ENCODE measurements around the gene ASPRV1. TPM values are rescaled to one million over a fixed set of nuclear protein-coding genes. Genes with fewer than 3 reads are reported as not detected.

Gene ASPRV1
- total and polyA plus RNA-seq, 2 donors (not counting 3 experiments of a cell fraction or from before 2014, with no cell fraction given) = 0.15 to 0.22 TPM

- Histone ChIP-seq H3K4me3 (replicated peaks in 1 of 3; ENCODE audit: insufficient read depth in 1 of 3, low read depth in 1 of 3, low read length in 3 of 3) (no peak overlapping the region), H3K4me1 (ENCODE audit: control insufficient read depth, extremely low read depth, insufficient read depth, low read length) (no peaks in the 10 kb centered on the region), H3K9ac (replicated peaks; ENCODE audit: extremely low read depth, insufficient read depth, low read length) (no peak overlapping the region), H3K79me2 (ENCODE audit: control insufficient read depth, insufficient read depth, low read length) (no peaks in the 10 kb centered on the region), H3K27ac (ENCODE audit: insufficient read depth, low read depth, low read length) (no peak overlapping the region), H3K36me3 (ENCODE audit: control insufficient read depth in 2 of 2, extremely low read depth in 1 of 2, insufficient read depth in 2 of 2, low read length in 2 of 2) (no peaks in the 10 kb centered on the region), H4K20me1 (replicated peaks; ENCODE audit: control insufficient read depth, extremely low read depth, insufficient read depth, low read length) (no peaks in the 10 kb centered on the region), H2AFZ (ENCODE audit: low read depth, low read length) (no peak overlapping the region), H3K9me1 (replicated peaks; ENCODE audit: control insufficient read depth, extremely low read depth, insufficient read depth, low read length) (no peaks in the 10 kb centered on the region), H3K27me3 (ENCODE audit: control insufficient read depth in 2 of 2, insufficient read depth in 2 of 2, low read length in 2 of 2) (peaks cover 16 to 23% of the 10 kb centered on the region in 2 experiments), H3K4me2 (ENCODE audit: insufficient read depth, low read length) (no peak overlapping the region), H3K9me3 (replicated peaks; ENCODE audit: control insufficient read depth, insufficient read depth, low read length) (no peaks in the 10 kb centered on the region)
- TF ChIP-seq GATA2 (IDR thresholded peaks at IDR 0.05; ENCODE audit: insufficient read depth, insufficient read length, low read depth, low read length) = no peak
- TF ChIP-seq MYC (IDR thresholded peaks at IDR 0.05; ENCODE audit: low read depth, low read length) = no peak
- no peak for TF ChIP-seq MAX (IDR thresholded peaks at IDR 0.05; ENCODE audit: insufficient read depth, insufficient read length)
- TF ChIP-seq POLR2A (IDR thresholded peaks at IDR 0.05; ENCODE audit: low read depth, low read length) = no peak
- FAIRE-seq = no peak
- no TSS peak for BruUV-seq (replicated peaks)
- CTCF ChIA-PET = no interaction called here
- intact Hi-C loops (cut with micrococcal nuclease) (no loop called here), dilution Hi-C loops (cut with MboI; ENCODE audit: extremely low pct_ligation_motif_present, low sequenced_read_pairs) (no loop called here)
- POLR2A ChIA-PET = no interaction called here
- no peak for DNase-seq (ENCODE audit: low read depth, low spot score)
These were observed 3.5 kb downstream of the ASPRV1 start for GRCh38 chr2:69957965-69958364.

- Histone ChIP-seq H3K4me1 (ENCODE audit: control insufficient read depth, extremely low read depth, insufficient read depth, low read length) (no peaks in the 10 kb centered on the region), H3K4me2 (ENCODE audit: insufficient read depth, low read length) (no peak overlapping the region), H3K27me3 (ENCODE audit: control insufficient read depth in 2 of 2, insufficient read depth in 2 of 2, low read length in 2 of 2) (peaks cover 14 to 23% of the 10 kb centered on the region in 2 experiments), H3K9ac (replicated peaks; ENCODE audit: extremely low read depth, insufficient read depth, low read length) (no peak overlapping the region), H3K4me3 (replicated peaks in 1 of 3; ENCODE audit: insufficient read depth in 1 of 3, low read depth in 1 of 3, low read length in 3 of 3) (no peak overlapping the region), H4K20me1 (replicated peaks; ENCODE audit: control insufficient read depth, extremely low read depth, insufficient read depth, low read length) (no peaks in the 10 kb centered on the region), H3K9me1 (replicated peaks; ENCODE audit: control insufficient read depth, extremely low read depth, insufficient read depth, low read length) (no peaks in the 10 kb centered on the region), H3K36me3 (ENCODE audit: control insufficient read depth in 2 of 2, extremely low read depth in 1 of 2, insufficient read depth in 2 of 2, low read length in 2 of 2) (no peaks in the 10 kb centered on the region), H3K27ac (ENCODE audit: insufficient read depth, low read depth, low read length) (no peak overlapping the region), H3K9me3 (replicated peaks; ENCODE audit: control insufficient read depth, insufficient read depth, low read length) (no peaks in the 10 kb centered on the region), H2AFZ (ENCODE audit: low read depth, low read length) (no peak overlapping the region), H3K79me2 (ENCODE audit: control insufficient read depth, insufficient read depth, low read length) (no peaks in the 10 kb centered on the region)
- dilution Hi-C loops (cut with MboI; ENCODE audit: extremely low pct_ligation_motif_present, low sequenced_read_pairs) (no loop called here), intact Hi-C loops (cut with micrococcal nuclease) (no loop called here)
- DNase-seq (ENCODE audit: low read depth, low spot score) (no peak), FAIRE-seq (no peak)
- BruUV-seq (replicated peaks) = no TSS peak
- POLR2A ChIA-PET = no interaction called here
- TF ChIP-seq EZH2 (IDR thresholded peaks at IDR 0.05; ENCODE audit: borderline replicate concordance, low read depth, low read length, severe bottlenecking) (no peak), GATA2 (IDR thresholded peaks at IDR 0.05; ENCODE audit: insufficient read depth, insufficient read length, low read depth, low read length) (no peak), FOS (IDR thresholded peaks at IDR 0.05; ENCODE audit: borderline replicate concordance, insufficient read depth, low read length) (no peak), POLR2AphosphoS5 (IDR thresholded peaks at IDR 0.05; ENCODE audit: insufficient read depth, low read depth, low read length) (no peak), MYC (IDR thresholded peaks at IDR 0.05; ENCODE audit: low read depth, low read length) (no peak), JUN (IDR thresholded peaks at IDR 0.05; ENCODE audit: borderline replicate concordance, insufficient read depth, insufficient read length, low read depth) (no peak), POLR2A (IDR thresholded peaks at IDR 0.05; ENCODE audit: low read depth, low read length) (no peak), MAX (IDR thresholded peaks at IDR 0.05; ENCODE audit: insufficient read depth, insufficient read length) (no peak)
- TF ChIP-seq, protein P1, sequence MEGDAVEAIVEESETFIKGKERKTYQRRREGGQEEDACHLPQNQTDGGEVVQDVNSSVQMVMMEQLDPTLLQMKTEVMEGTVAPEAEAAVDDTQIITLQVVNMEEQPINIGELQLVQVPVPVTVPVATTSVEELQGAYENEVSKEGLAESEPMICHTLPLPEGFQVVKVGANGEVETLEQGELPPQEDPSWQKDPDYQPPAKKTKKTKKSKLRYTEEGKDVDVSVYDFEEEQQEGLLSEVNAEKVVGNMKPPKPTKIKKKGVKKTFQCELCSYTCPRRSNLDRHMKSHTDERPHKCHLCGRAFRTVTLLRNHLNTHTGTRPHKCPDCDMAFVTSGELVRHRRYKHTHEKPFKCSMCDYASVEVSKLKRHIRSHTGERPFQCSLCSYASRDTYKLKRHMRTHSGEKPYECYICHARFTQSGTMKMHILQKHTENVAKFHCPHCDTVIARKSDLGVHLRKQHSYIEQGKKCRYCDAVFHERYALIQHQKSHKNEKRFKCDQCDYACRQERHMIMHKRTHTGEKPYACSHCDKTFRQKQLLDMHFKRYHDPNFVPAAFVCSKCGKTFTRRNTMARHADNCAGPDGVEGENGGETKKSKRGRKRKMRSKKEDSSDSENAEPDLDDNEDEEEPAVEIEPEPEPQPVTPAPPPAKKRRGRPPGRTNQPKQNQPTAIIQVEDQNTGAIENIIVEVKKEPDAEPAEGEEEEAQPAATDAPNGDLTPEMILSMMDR (IDR thresholded peaks at IDR 0.05; ENCODE audit: extremely low read depth in 1 of 2, insufficient read depth in 1 of 2, low read depth in 1 of 2, low read length in 2 of 2) = no peak
- CTCF ChIA-PET = interaction anchor here (3.1 kb wide), 1 partner anchor 10 kb away, joined by 10 read pairs; no protein-coding TSS in a partner anchor
These were observed 4.9 kb downstream of the ASPRV1 start for GRCh38 chr2:69956475-69956979.

Data from endothelial cell of umbilical vein (primary cell).